ENCODE measurements around the gene UGT2A3.

DNA sequence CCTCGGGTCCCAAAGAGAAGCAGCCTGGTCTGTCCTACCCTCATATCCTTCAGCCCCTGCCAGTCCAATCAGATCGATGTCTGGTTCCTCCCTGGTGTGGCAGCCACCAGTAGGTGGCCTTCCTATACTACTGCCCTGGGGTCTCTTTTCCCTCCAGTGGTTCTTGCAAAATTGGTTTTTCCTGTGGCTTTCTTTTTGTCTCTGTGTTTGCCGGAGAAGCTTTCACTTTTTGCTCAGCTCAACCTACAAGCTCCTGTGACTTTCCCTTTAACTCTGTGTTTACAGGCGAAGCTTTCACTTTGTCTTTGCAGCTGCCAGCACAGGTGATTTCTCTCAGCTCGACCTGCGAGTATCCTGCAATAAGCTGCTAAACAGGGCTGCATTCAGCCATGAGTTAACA is 46.8 kb downstream of the UGT2A3 start:
- TF ChIP-seq, protein P1, sequence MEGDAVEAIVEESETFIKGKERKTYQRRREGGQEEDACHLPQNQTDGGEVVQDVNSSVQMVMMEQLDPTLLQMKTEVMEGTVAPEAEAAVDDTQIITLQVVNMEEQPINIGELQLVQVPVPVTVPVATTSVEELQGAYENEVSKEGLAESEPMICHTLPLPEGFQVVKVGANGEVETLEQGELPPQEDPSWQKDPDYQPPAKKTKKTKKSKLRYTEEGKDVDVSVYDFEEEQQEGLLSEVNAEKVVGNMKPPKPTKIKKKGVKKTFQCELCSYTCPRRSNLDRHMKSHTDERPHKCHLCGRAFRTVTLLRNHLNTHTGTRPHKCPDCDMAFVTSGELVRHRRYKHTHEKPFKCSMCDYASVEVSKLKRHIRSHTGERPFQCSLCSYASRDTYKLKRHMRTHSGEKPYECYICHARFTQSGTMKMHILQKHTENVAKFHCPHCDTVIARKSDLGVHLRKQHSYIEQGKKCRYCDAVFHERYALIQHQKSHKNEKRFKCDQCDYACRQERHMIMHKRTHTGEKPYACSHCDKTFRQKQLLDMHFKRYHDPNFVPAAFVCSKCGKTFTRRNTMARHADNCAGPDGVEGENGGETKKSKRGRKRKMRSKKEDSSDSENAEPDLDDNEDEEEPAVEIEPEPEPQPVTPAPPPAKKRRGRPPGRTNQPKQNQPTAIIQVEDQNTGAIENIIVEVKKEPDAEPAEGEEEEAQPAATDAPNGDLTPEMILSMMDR (IDR thresholded peaks at IDR 0.05): no peak
- no peak for TF ChIP-seq POLR2A (IDR thresholded peaks at IDR 0.05)
